SU-DHL-6 (cell line): ENCODE results near the gene IL17RD.

Experiments
- H2AFZ ChIP-seq: fragments of 200-600 bp; sonication (generic); 2 replicates; pipeline ENCODE4 v1.6.1; 2014; ENCODE audit warnings: low read depth, mild to moderate bottlenecking, moderate library complexity, mixed read lengths, antibody characterized with exemption, low read length; ENCODE audit not compliant: severe bottlenecking
- H3F3A ChIP-seq: fragments of 200-600 bp; shearing (Covaris generic); 2 replicates; pipeline ENCODE4 v1.6.0; 2016; ENCODE audit warnings: antibody characterized with exemption, mild to moderate bottlenecking; ENCODE audit not compliant: insufficient read depth
- H3K27ac ChIP-seq: fragments of 200-600 bp; sonication (generic); 2 replicates; pipeline ENCODE4 v1.5.1; 2016; ENCODE audit warnings: low read depth, mild to moderate bottlenecking, low read length, moderate library complexity, mixed read lengths
- H3K27me3 ChIP-seq: fragments of 200-600 bp; sonication (generic), shearing (Covaris generic); 2 replicates; pipeline ENCODE4 v1.6.0; 2014; ENCODE audit warnings: mild to moderate bottlenecking, low read length
- H3K36me3 ChIP-seq: fragments of 200-600 bp; sonication (generic); 2 replicates; pipeline ENCODE4 v1.6.1; 2014; ENCODE audit warnings: mild to moderate bottlenecking, low read length, mixed read lengths
- H3K4me2 ChIP-seq: fragments of 300-600, 200-600 bp; shearing (Covaris generic), sonication (generic); 2 replicates; pipeline ENCODE4 v1.6.0; 2014; ENCODE audit warnings: low read length, low read depth, mild to moderate bottlenecking; ENCODE audit not compliant: poor library complexity, severe bottlenecking
- H3K4me3 ChIP-seq: fragments of 200-600 bp; sonication (generic); 2 replicates; pipeline ENCODE4 v1.5.1; 2014; ENCODE audit warnings: antibody characterized with exemption, low read length, mild to moderate bottlenecking, mixed read lengths; ENCODE audit not compliant: insufficient read depth, poor library complexity, severe bottlenecking
- H3K79me2 ChIP-seq: fragments of 200-600 bp; sonication (generic); 2 replicates; pipeline ENCODE4 v1.6.1; 2014; ENCODE audit warnings: mild to moderate bottlenecking, low read length, moderate library complexity; ENCODE audit not compliant: insufficient read depth
- H3K9ac ChIP-seq: fragments of 200-600 bp; sonication (generic); 2 replicates; pipeline ENCODE4 v1.7.0; 2014; ENCODE audit warnings: mild to moderate bottlenecking, low read length
- H3K9me2 ChIP-seq: fragments of 200-600 bp; sonication (generic); replicated peaks from 2 replicates; pipeline ENCODE4 v1.6.1; 2014; ENCODE audit warnings: low read length; ENCODE audit not compliant: insufficient read depth
- H3K9me3 ChIP-seq: fragments of 200-600 bp; sonication (generic); 2 replicates; pipeline ENCODE4 v1.6.1; 2014; ENCODE audit warnings: low read length, mixed read lengths; ENCODE audit not compliant: insufficient read depth
- H4K20me1 ChIP-seq: fragments of 200-600 bp; sonication (generic); 2 replicates; pipeline ENCODE4 v1.6.1; 2014; ENCODE audit warnings: low read depth, mild to moderate bottlenecking, antibody characterized with exemption, low read length, moderate library complexity, mixed read lengths
- EZH2phosphoT487 ChIP-seq: fragments of 200-600 bp; sonication (generic), shearing (Covaris generic); conservative IDR thresholded peaks from 2 replicates; pipeline ENCODE4 v1.6.1; 2018; ENCODE audit warnings: mild to moderate bottlenecking, antibody characterized with exemption, low read length, moderate library complexity, mixed read lengths
- TF ChIP-seq, protein P1 (sequence below): fragments of 200-600 bp; sonication (generic); IDR thresholded peaks from one replicate; pipeline ENCODE4 v1.5.1; 2017; ENCODE audit warnings: antibody characterized with exemption, mild to moderate bottlenecking, low read length, moderate library complexity; ENCODE audit not compliant: insufficient read depth, poor library complexity, severe bottlenecking

Gene IL17RD

DNA sequence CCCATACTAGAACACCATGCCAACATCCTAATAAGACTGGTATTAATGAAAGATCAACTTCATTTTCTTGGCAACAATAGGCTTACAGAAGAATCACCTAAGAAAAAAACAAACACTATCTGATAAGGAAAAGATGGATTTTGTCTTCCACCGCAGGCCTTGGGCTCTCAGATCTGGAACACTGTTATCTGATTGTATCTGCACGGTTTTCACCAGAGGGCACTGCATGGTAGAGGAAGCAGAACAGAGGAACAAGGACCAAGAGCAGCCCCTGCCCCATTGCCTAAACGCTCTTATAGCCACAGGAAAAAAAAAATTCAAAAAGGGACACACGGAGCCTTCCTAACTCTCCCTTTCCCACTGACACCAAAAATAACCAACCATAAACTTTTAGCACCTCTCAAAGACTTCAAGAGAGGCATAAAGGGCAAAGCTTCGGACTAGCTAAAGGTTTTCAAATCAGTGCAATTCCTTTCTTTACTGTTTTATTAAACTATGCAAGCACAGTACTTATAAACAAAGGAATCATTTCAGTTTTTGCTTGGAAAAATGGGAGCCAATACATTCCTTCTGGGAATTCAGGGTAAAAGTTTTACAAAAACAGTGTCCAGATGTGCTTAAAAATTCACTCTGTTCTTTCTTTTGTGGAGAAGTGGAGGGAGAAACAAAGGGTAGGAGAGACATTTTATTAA, 23.3 kb downstream of the IL17RD start:
- H3K9me2 ChIP-seq: no peaks in the 10 kb centered on the region

DNA sequence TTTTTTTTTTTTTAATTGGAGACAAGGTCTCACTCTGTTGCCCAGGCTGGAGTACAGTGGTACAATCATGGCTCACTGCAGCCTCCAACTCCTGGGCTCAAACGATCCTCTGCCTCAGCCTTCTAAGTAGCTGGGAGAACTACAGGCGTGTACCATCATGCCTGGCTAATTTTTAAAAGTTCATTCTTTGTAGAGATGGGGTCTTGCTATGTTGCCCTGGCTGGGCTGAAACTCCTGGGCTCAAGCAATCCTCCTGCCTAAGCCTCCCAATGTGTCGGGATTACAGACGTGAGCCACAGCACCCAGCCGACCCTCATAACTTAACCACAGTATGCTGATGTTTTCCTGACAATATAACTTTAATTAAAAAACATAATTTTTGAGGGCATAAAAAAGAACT, 24.3 kb downstream of the IL17RD start:
- H3K27ac ChIP-seq: no peak overlapping the region
- H4K20me1 ChIP-seq: no peaks in the 10 kb centered on the region
- H3K36me3 ChIP-seq: no peaks in the 10 kb centered on the region
- no peak overlapping the region for H3K4me2 ChIP-seq
- H3K27me3 ChIP-seq: no peaks in the 10 kb centered on the region
- H3K9ac ChIP-seq: no peak overlapping the region
- H3K79me2 ChIP-seq: no peaks in the 10 kb centered on the region
- no peaks in the 10 kb centered on the region for H3K9me2 ChIP-seq
- H2AFZ ChIP-seq: no peak overlapping the region
- TF ChIP-seq, protein P1, sequence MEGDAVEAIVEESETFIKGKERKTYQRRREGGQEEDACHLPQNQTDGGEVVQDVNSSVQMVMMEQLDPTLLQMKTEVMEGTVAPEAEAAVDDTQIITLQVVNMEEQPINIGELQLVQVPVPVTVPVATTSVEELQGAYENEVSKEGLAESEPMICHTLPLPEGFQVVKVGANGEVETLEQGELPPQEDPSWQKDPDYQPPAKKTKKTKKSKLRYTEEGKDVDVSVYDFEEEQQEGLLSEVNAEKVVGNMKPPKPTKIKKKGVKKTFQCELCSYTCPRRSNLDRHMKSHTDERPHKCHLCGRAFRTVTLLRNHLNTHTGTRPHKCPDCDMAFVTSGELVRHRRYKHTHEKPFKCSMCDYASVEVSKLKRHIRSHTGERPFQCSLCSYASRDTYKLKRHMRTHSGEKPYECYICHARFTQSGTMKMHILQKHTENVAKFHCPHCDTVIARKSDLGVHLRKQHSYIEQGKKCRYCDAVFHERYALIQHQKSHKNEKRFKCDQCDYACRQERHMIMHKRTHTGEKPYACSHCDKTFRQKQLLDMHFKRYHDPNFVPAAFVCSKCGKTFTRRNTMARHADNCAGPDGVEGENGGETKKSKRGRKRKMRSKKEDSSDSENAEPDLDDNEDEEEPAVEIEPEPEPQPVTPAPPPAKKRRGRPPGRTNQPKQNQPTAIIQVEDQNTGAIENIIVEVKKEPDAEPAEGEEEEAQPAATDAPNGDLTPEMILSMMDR: no peak
- TF ChIP-seq EZH2phosphoT487: no peak
- no peak overlapping the region for H3K4me3 ChIP-seq
- H3K9me3 ChIP-seq: no peaks in the 10 kb centered on the region
- no peaks in the 10 kb centered on the region for H3F3A ChIP-seq

More for the DNA sequence above, 23.3 kb downstream of the IL17RD start:
- no peak overlapping the region for H3K9ac ChIP-seq
- H3K4me2 ChIP-seq: no peak overlapping the region
- TF ChIP-seq, protein P1: no peak
- no peak for TF ChIP-seq EZH2phosphoT487
- no peak overlapping the region for H2AFZ ChIP-seq
- H3K79me2 ChIP-seq: no peaks in the 10 kb centered on the region
- no peak overlapping the region for H3K27ac ChIP-seq
- H3K27me3 ChIP-seq: no peaks in the 10 kb centered on the region
- H3K9me3 ChIP-seq: no peaks in the 10 kb centered on the region
- H3F3A ChIP-seq: no peaks in the 10 kb centered on the region
- no peaks in the 10 kb centered on the region for H4K20me1 ChIP-seq
- H3K36me3 ChIP-seq: no peaks in the 10 kb centered on the region
- H3K4me3 ChIP-seq: no peak overlapping the region

DNA sequence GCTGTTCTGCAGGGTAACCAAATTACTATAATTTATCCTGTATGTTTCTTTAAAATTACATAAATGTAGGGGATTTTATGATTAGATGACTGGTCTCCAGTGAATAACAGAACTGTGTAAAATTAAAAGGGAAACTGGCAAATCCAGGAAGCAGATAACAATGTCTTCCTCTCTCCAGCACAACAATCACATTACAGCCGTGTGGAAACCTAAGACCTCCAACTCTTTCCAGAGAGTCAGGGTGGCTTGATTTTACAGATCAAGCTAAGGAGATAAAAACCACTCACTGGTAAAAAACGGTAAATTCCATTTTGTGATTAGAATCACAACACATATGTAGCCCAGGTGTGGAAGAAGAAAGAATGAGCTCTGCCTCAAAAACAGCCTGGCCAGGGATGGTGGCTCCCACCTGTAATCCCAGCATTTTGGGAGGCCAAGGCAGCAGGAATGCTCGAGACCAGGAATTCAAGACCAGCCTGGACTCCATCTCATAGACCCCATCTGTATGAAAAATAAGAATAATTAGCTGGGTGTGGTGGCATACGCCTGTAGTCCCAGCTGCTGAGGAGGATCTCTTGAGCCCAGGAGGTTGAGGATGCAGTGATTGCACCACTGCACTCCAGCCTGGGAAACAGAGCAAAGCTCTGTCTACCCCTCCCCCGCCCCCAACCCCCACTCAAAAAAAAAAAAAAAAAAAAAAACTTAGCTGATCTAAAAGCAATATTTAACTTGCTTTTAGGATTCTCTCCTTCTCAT, 29.0 kb downstream of the IL17RD start:
- no peak overlapping the region for H3K4me2 ChIP-seq
- no peak overlapping the region for H3K9ac ChIP-seq
- TF ChIP-seq, protein P1: no peak
- no peak for TF ChIP-seq EZH2phosphoT487
- no peak overlapping the region for H2AFZ ChIP-seq
- H3F3A ChIP-seq: no peaks in the 10 kb centered on the region
- H4K20me1 ChIP-seq: no peaks in the 10 kb centered on the region
- no peaks in the 10 kb centered on the region for H3K9me2 ChIP-seq
- H3K79me2 ChIP-seq: no peaks in the 10 kb centered on the region
- no peaks in the 10 kb centered on the region for H3K36me3 ChIP-seq
- H3K9me3 ChIP-seq: no peaks in the 10 kb centered on the region
- H3K27me3 ChIP-seq: no peaks in the 10 kb centered on the region
- no peak overlapping the region for H3K27ac ChIP-seq
- no peak overlapping the region for H3K4me3 ChIP-seq
